Left kidney (tissue), 2 donors: ENCODE data around the gene TLCD4. TPM values are rescaled to one million over a fixed set of nuclear protein-coding genes. Genes with fewer than 3 reads are reported as not detected.

Source experiments
- DNase-seq: peaks from one replicate; pipeline ENCODE4 v3.0.0-alpha.2; 2013
- polyA plus RNA-seq: library from polyadenylated mRNA; unstranded; fragments of 120-200 nt; gene quantifications from one replicate; pipeline ENCODE4 v1.2.1, GENCODE V29; 2013; ENCODE audit not compliant: insufficient read length

TLCD4 gene
- polyA plus RNA-seq, 1 donor = 8.1 TPM

- DNase-seq = no peak
Measured at GRCh38 chr1:95093296-95093695, 23.9 kb upstream of the TLCD4 start.

- DNase-seq = no peak
Measured at GRCh38 chr1:95094923-95095322, 22.2 kb upstream of the TLCD4 start.

GRCh38 chr1:95095833-95096217 is 21.3 kb upstream of the TLCD4 start:
- no peak for DNase-seq

- DNase-seq = no peak
Measured at GRCh38 chr1:95096218-95096841, 20.8 kb upstream of the TLCD4 start.

GRCh38 chr1:95097426-95097825 is 19.7 kb upstream of the TLCD4 start:
- DNase-seq = no peak

GRCh38 chr1:95098196-95098595 is 19.0 kb upstream of the TLCD4 start:
- DNase-seq = no peak

- DNase-seq = no peak
Measured at GRCh38 chr1:95108792-95109191, 8.4 kb upstream of the TLCD4 start.

- DNase-seq = no peak
Measured at GRCh38 chr1:95111014-95111413, 6.1 kb upstream of the TLCD4 start.

GRCh38 chr1:95113684-95114083 is 3.5 kb upstream of the TLCD4 start:
- DNase-seq = no peak

GRCh38 chr1:95115708-95116137 is 1.4 kb upstream of the TLCD4 start:
- DNase-seq = no peak

- DNase-seq = peak; percentile 79
Measured at GRCh38 chr1:95116580-95117206, 462 bp upstream of the TLCD4 start.

- peak; percentile 18 for DNase-seq
Measured at GRCh38 chr1:95118067-95118499, 928 bp downstream of the TLCD4 start.

- no peak for DNase-seq
Measured at GRCh38 chr1:95118710-95119109, 1.6 kb downstream of the TLCD4 start.

GRCh38 chr1:95119273-95119672 is 2.1 kb downstream of the TLCD4 start:
- DNase-seq = no peak

- no peak for DNase-seq
Measured at GRCh38 chr1:95122151-95122697, 5.1 kb downstream of the TLCD4 start.

GRCh38 chr1:95124342-95124741 is 7.2 kb downstream of the TLCD4 start:
- DNase-seq = no peak

GRCh38 chr1:95126366-95126765 is 9.2 kb downstream of the TLCD4 start:
- no peak for DNase-seq

- no peak for DNase-seq
Measured at GRCh38 chr1:95126846-95127245, 9.7 kb downstream of the TLCD4 start.

- no peak for DNase-seq
Measured at GRCh38 chr1:95127380-95127779, 10.2 kb downstream of the TLCD4 start.

GRCh38 chr1:95132762-95133161 is 15.6 kb downstream of the TLCD4 start:
- DNase-seq = no peak

- no peak for DNase-seq
Measured at GRCh38 chr1:95133687-95134086, 16.5 kb downstream of the TLCD4 start.

- no peak for DNase-seq
Measured at GRCh38 chr1:95138223-95138622, 21.1 kb downstream of the TLCD4 start.

- DNase-seq = no peak
Measured at GRCh38 chr1:95139039-95139438, 21.9 kb downstream of the TLCD4 start.

GRCh38 chr1:95140791-95141190 is 23.6 kb downstream of the TLCD4 start:
- DNase-seq = no peak
